GM21381 (cell line): Measurements from ENCODE around the gene SUN2.
A peak's percentile ranks its signal among the peaks of the same experiment; 100 is the strongest.

Experiments
- ATAC-seq: cut with Tn5 transposase; IDR thresholded peaks from one replicate; pipeline ENCODE4 v1.9.1; 2021; ENCODE audit warnings: mild to moderate bottlenecking, moderate library complexity; ENCODE audit not compliant: unreplicated experiment

Gene SUN2

DNA sequence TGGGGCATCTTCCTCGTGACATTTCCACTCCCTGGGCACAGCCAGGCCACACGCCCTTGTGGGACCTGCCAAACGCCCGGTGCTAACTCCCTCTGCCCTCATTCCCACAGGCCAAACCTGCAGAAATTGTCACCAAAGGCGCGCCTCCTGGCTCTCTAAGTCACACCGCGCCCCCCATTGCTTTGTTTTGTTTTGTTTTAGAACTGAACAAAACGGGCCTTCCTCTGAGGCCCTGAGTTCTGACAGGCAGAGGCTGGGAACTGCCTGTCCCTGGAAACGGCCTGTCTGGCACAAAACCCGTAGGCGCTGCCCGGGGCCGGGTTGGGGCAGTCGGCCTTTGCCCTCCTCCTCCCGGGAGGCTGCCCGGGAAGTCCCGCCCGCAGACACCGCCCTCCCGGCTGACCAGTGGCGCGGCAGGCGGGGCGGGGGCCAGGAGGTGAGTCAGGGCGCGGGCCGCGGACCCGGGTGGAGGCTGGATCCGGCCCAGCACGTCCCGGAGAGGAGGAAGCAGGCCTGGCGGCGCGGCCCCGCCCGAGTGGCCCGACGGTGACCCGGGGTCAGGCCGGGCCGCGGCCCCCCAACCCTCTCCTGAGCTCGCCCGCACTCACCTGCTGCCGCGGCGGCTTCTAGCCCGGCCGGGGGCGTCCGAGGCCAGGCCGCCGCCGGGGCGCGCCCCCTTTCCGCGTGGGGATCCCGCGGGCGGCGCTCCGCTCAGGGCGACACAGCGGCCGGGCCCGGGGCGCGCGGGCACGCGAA, 465 bp downstream of the SUN2 start:
- peak; percentile 37 for ATAC-seq

GRCh38 chr22:38754751-38755154, 1.0 kb downstream of the SUN2 start:
- no peak for ATAC-seq

GRCh38 chr22:38753948-38754750, 1.6 kb downstream of the SUN2 start:
- ATAC-seq: no peak

DNA sequence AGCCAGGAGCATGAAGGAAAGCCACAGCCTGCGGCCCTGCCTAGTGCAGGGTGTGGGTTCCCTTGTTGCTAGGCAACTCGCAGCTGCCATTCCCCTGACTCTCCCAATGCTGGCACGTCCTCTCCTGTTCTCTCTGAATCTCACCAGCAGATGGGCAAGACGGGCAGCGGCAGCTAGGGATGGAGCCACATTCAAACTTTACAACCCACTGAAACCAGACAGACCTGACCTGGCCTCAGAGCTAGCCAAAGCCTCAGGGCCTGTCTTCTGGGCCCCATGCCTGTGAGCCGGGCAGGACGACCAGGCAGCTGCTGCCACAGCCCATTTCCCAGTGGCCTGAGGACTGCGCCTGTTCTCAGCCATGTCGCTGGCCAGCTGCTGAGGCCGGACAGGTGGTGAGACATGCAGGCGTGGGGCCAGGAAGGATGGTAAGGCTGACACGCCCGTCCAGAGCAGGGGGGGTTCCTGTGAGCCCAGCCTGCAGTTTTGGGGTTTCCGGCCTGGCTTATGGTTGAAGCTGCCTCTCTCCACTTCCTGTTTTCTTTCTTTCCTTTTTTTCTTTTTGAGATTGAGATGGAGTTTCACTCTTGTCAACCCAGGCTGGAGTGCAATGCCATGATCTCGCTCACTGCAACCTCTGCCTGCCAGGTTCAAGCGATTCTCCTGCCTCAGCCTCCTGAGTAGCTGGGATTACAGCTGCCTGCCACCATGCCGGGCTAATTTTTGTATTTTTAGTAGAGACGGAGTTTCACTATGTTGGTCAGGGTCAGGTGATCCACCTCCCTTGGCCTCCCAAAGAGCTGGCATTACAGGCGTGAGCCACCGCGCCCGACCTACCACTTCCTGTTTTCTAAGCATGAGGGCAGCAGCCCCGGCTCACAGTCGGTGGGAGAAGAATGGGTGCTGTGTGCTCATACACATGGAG, 4.1 kb downstream of the SUN2 start:
- ATAC-seq: peak; percentile 42

DNA sequence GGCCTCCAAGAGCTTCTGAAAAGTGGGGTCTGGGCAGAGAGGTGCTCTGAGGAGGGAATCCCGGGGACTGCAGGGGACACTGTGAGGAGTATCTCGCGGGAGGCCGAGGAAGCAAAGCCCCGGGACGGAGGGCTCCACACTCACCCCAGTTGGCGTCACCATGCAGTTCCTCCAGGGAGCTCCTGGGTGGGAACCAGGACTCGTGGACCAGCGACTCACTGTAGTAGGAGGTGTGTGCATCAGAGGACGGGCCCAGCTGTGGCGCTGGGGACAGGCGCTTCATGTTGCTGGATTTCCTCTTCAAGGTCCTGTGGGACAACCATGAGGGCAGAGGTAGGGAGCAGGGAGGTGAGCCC, 4.8 kb downstream of the SUN2 start:
- no peak for ATAC-seq

GRCh38 chr22:38750638-38751037, 5.2 kb downstream of the SUN2 start:
- no peak for ATAC-seq

GRCh38 chr22:38750104-38750503, 5.7 kb downstream of the SUN2 start:
- ATAC-seq: no peak

DNA sequence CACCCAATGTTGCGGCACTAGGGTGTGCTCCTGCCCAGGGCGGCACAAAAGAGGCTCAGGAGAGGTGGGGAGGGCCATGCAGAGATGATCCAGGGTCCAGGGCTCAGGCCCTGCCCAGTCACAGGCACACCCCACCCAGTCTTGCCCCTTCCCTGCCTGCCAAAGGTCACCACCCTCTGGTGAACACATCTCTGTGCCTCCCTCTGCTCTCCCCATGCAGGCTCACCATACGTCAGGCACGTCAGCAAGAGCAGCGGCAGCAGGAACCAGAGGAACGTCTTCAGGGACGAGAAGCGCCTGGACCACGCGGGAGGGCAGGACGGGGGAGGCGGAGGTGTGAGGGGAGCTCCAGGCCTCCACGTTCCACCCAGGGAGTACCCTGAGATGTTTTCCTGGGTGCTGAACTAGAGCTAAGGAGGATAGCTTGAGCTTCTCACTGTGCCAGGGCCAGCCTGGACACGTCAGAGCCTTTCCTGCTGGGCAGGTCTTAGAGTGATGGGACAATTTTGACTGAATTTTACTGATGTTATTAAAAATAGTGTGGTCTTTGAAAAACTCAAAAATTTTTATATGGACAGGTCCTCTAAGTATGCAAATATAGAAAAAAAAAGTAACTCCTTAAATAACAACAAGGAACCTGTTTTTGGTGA, 7.2 kb downstream of the SUN2 start:
- ATAC-seq: no peak

DNA sequence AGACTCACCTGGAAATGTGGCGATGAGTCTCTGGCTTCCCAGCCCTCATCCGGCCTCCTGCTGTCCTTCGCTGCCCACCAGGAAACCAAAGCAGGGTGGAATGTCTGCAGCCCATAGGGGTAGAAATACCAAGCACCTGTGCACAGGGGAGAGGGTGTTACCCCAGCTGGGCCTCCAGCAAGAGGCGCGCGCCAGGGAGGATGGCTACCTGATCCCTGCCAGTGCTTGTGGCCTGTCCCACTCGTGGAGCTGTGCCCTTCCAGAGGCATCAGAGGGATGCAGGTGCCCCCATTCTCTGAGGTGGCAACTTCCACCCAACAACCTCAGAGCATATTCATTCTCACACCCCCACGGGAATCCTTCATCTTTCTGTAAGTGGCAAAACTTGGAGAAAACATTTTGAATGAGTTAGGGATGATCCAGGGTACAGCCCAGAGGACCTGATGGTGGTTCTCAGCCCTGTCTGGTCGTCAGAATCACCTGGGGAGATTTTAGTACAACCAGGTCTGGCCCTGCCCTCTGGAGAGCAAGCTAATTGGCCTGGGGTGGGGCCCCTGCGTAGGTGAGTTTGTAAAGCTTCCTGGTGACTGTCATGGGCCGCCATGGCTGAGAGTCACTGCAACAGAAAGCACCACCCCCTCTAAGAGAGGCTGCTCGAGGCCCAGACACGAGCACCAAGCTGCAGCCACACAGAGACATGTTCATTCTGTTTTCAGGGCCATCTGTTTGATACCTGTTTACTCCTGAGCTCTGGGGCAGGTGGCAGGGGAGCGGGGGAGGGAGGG, 9.9 kb downstream of the SUN2 start:
- no peak for ATAC-seq

GRCh38 chr22:38744981-38745380, 10.8 kb downstream of the SUN2 start:
- ATAC-seq: no peak

DNA sequence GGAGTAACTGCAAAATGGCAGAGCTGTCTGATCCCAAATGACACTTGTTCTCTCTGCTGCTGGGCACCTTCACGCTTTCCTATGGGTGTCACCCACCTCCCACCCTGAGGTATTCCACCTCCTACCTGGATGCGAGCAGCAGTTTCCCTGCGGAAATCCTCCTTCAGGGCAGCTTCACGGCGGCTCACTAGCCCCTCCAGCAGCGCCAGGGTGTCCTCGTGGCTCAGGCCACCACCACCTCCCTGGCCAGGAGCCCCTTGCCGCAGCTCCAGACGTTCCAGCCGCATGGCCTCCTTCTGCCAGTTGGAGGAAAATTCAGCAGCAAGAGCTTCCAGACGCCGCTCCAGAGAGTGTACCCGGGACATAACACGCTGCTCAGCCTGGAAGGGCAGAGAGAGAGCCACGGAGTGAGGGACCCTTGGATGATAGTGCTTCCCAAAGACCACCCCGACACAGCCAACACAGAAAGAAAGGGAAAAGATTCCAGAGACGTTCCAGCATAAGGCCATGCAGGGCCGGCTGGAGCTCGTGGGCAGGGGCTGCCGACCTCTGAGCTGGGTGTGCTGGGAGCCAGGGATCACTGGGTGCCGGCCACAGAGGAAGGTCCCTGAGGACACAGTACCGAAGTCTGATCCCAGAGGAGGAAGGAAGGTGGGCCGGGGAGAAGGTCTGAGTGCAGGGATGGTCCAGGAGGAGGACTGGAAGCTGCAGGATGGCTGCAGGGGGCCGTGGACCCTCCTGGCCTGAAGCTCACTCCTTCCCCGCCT, 13.4 kb downstream of the SUN2 start:
- no peak for ATAC-seq

- no peak for ATAC-seq
Measured at GRCh38 chr22:38741576-38741975, 14.2 kb downstream of the SUN2 start.

GRCh38 chr22:38741166-38741565, 14.6 kb downstream of the SUN2 start:
- ATAC-seq: no peak

GRCh38 chr22:38740754-38741153, 15.0 kb downstream of the SUN2 start:
- ATAC-seq: no peak

- ATAC-seq: no peak
Measured at GRCh38 chr22:38740116-38740723, 15.6 kb downstream of the SUN2 start.

DNA sequence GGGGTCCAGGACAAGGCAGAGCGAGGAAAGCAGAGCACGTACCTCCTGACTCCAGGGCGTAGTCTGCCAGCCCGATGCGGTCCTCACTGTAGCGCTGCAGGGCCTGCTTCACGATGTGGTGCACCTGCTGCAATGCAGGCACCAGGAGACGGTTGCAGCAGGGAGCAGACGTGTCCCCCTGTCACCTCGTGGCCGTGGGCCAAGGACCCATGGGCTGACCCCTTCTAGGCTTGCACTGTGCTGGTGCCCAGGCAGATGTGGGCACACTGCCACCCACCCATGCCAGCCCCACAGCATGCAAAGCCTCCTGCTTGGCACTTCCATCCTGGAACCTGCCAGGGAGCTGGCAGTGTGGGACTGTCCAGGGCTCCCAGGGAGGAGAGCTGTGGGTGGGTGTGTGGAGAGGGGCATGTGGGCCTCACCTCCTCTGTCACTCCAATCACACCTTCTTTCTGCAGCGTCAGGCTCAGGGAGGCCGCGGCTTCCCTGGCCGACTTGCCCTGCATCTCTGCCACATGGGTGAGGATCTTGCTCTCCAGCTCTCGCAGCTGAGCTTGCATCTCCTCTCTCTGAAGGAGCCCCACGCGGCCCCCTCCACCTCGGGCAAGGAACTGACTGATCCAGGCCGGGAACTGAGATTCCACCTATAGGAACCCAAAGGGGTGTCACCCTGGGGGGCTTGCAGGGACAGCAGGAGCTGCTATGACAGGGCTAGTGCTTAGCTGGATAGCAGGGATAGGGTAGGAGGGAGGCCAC, 16.3 kb downstream of the SUN2 start:
- ATAC-seq: no peak

DNA sequence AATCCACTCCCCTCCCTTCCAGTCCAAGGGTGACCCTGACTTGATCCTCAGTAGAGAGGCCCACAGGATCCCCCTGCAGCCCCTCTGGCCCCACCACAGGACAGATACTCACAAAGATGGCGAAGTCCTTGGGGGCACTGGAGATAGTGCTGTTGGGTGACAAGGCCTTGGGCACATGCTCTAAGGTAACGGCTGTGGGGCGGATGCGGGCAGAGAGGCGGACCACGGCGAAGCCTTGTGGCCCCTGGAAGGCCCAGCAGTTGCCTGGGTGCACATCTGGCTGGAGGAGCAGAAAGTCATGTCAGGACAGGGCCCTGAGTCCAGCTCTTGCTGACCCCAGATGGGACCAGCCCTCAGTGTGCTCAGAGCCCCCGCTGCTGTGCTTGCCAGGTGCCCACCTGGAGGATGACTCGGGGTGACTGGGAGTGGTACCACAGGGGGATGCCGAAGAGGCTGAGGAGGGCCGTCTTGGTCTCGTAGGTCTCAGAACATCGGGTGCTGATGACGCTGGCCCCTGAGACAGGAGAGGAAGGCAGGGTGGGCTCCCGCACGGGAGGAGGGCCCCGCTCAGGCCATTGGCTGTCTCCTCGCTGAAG, 17.2 kb downstream of the SUN2 start:
- ATAC-seq: no peak
